HG02970 (cell line): Measurements from ENCODE around the gene NPM3.
"Not testable (repeated sequence)": the region's sequence is repeated elsewhere in the genome, so short reads cannot be mapped to it uniquely, and the experiment has no call there.

Source experiments
- ATAC-seq: cut with Tn5 transposase; IDR thresholded peaks from one replicate; pipeline ENCODE4 v1.9.1; 2021; ENCODE audit warnings: mild to moderate bottlenecking, moderate library complexity, moderate number of reproducible peaks; ENCODE audit not compliant: unreplicated experiment, low FRiP score

NPM3 gene

DNA sequence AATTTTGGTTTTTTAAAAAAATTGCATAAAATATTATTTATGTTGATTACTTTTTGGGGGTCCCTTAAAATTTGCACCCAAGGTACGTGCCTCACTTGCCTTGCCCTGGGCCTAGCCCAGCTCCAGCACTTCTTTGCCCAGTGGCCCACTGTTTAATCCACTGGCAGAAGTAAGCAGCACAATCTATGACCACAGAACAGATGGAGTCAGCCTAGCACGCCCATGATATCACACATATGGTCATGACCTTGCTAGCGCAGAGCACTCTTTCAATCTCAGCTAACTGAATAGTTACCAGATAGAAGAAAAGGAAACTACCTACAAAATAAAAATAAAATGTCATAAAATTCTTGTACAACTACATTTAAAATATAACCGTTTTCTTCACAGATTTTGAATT is 29.4 kb upstream of the NPM3 start:
- ATAC-seq, result no peak

DNA sequence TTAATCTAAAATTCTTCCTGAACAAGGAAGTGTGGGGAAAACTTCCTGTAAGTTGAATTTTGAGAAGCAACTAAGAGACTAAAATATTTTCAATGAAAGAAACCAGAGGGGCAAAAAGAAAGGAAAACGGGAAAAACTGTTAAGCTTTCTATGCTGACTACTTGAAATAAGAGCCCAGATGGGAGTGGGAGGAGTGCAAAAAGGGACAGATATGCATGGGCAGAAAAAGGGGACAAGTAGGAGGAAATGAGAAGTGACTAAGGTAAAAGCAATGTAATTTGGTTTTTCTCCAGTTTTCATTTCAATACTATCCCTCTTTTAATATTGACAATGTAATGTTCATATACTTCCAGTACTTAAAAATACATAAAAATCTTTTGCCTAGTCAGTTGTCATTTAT is 23.9 kb upstream of the NPM3 start:
- no peak for ATAC-seq

DNA sequence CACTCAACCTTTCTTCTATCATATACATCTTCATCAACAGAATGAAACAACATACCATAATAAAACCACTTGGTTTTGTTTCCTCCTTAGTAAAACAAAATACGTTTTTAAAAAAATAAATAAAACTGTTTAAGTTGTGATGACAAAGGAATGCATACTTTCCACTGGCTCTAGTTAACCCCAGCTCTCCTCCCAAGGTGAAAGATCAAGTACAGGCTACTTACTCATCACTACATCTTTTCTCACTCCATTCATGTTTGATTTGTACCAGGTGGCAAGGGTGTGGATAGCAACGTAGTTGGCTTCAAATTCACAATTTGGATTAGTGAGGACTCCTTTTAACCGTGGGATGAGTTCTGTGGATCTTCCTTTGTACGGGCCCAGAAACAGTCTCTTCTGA is 20.3 kb upstream of the NPM3 start:
- no peak for ATAC-seq

DNA sequence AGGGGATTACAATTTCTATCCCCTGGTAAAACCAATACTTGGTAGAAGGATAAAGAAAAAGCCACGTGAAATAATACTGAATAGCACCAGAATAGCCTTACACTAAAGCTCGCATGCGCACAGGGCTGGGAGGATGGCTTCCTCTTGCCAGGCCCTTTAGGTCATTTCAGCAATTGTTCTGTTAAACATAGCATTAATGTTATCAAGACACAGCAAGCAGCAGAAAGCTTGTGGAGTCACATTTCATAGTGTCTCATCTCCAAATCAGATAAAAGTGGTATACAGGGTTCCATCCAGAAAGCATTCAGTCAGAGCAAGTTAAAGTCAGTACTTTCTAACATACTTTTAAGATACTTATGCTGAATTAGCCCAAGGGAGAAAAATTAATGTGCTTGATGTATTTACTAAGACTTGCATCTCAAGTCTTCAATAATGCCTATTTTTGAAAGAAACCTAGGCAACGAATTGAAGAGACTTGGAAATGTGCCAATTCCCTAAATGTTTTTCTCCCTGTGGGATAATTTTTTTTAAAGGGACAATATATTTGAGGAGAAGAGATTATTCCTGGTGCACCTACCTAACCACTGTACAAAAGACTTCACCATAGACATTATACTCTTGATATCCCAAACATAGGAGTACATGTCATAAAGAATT is 14.3 kb upstream of the NPM3 start:
- ATAC-seq, result no peak

DNA sequence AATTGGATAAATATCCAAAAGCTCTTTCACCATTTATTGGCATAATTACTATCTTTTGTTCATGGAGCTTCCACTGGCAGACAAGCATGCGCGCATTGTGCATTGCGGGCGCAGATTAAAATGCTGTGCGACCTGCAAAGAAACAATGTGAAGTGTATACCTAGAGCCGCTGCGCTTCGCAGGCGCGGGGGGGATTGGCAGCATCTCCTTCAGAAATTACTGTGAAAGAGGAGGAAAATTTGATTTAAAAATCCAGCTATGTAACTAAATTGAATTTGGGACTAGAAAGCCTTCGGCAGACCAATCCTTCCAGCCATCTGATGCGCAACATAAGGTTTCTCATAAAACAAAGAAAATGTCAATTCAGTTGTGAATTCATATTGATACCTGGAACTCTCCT is 10.3 kb upstream of the NPM3 start:
- ATAC-seq, result no peak

DNA sequence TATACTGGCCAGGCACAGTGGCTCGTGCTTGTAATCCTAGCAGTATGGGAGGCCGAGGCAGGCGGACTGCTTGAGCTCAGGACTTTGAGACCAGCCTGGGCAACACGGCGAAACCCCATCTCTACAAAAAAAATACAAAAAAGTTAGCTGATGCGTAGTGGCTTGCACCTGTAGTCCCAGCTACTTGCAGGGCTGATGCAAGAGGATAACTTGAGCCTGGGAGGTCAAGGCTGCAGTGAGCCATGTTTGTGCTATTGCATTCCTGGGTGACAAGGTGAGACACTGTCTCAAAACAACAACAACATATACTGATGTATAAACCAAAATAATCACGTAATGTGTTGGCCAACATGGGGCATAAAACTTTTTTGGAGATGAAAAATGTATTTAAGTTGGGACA is 6.4 kb upstream of the NPM3 start:
- no peak for ATAC-seq

DNA sequence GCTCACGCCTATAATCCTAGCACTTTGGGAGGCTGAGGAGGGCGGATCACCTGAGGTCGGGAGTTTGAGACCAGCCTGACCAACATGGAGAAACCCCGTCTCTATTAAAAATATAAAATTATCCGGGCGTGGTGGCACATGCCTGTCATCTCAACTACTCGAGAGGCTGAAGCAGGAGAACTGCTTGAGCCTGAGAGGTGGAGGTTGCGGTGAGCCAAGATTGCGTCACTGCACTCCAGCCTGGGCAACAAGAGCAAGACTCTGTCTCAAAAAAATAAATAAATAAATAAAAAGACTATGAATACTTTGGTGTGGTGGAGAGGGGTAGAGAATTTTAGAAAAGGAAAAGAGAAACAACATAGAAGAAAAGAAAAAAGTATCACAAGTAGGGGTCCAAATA is 6.0 kb upstream of the NPM3 start:
- ATAC-seq, result not testable (repeated sequence)

DNA sequence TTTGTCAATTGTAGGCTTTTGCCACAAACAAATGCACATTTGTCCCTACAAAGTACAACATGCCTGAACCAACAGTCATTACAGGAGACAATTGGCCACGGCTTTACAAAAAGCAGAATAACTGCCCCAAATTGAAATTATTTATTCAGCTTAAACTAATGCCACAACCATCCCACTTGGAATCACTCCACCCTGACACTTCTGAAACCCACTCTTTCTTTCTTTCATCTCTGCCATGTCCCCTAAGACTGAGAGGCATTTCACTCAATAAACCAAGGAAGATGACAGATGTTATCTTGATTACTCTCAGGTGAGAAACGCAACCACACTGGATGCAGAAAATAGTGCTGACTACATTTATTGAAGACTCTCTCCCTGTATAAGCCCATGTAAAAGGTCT is 2.6 kb upstream of the NPM3 start:
- ATAC-seq, result no peak

DNA sequence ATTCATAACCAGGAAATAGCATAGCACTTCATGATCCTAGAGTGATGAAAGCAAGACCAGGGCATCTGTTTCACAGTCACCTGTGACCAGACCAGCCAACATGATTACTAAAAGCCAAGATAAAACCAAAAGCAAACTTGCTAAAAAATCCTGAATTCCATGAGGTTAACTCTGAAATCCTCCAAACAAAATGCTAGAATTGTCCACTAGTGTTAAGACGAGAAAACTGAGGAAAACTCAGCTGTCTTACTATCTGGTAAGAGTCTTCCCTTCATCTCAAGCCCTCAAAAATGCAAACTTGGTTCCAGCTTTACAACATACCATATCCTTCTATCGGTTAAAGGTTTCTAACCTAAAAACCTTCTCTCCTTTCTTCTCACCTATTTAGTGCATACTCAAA is 1.3 kb upstream of the NPM3 start:
- ATAC-seq, result no peak

DNA sequence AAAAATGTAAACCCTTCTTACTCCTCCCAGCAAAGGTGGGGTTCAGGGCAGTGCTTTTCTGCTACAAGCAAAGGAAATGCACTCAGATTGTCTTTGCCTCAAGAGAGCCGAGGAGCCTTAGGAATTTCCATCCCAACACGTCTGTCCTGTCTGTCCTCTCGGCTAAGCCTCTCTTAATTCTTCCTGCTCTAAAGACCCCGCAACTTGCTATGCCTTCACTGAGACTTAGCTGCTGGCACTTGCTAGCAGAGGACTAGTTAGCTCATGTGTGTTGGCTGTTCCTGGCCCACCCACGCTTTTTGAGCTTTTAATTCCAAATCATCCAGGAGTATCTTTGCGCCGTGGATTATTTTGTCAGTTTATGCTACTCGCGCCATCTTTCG is 481 bp upstream of the NPM3 start:
- no peak for ATAC-seq

DNA sequence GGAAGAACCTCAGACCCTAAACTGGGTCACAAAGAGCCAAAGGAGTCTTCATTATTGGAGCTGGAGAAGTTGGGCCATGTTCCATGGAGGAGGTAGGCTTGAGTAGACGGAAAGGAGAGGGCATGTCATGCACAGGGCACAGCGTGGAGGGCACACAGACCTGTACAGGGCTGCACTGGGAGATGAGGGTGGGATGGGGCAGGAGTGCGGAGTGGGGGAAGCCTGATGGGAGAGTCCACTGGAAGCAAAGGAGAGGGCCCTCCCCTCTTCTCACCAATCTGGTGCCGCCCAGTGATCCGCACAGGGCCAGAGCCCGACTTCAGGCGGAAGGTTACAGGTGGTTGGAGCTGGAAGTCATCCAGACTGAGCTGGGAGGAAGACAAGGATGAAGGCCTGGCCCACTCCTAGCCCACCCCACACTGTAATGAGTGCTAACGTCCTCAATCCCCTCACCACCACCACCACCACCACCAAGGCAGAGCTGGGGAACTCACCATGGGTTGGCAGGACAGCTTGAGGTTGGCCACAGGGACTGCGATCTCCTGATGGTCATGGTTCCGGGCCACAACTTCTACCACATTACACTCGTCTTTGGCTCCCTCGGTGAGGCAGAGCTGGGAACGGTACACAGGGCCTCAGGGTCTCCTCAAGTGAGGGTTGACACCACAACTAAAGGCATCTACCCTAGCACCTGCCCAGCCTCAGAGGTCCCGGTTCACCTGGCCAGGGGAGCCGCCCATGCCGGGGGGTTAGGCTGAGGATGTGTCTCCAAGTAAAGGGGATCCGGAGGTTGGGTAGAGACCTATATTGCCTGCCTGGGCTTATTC is 1.0 kb downstream of the NPM3 start:
- no peak for ATAC-seq

DNA sequence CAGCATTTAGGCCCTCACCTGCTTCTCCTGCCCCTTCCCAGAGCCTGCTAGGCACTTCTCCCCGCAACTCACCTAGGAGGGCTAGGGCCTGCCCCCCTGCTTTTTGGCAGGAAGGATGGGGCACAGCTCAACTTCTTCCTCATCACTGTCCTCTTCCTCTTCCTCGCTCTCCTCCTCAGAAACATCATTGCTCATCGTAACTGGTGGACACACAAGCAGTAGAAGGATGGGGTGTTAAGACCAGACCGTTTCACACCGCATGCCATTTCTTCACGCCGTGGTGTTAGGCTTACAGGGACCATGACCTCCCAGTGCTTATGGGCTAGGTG is 1.6 kb downstream of the NPM3 start:
- no peak for ATAC-seq

DNA sequence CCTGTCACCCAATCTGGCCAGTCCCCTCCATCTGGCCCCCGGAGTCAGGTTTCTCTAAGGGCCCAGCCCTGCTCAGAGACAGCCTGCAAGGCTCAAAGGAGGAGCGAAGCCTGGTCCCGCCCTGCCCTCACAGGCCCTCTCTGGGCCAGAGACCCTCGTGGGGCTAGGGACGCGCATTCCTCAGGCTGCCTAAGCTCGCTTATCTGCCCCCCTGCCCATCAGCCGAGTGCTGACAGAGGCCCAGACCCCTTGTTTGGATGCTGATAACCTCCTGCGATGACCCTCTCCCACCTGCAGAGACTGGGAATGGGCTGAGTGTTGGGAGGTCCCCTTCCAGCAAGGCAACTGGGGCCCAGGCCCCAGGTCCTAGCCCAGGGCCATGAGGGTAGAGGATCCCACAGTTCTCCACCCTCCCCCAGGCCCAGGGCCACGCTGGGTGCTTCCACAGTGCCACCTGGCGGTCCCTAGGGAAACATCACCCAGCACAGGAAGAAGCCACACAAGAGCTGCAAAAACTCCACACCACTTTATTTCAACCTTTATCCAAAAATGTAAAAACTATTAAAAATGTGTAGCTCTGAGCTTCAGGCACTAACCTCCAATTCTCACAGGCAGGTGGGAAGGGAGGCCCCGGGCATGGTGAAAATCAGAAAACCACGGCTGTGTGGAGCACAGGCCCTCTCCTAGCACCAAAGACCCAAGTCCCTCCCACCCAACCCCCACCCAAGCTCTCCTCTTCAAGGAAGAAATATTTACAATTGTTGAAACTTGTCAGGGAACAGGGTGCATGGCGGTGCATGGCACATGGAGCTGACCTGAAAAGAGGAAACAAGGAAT is 2.2 kb downstream of the NPM3 start:
- no peak for ATAC-seq

DNA sequence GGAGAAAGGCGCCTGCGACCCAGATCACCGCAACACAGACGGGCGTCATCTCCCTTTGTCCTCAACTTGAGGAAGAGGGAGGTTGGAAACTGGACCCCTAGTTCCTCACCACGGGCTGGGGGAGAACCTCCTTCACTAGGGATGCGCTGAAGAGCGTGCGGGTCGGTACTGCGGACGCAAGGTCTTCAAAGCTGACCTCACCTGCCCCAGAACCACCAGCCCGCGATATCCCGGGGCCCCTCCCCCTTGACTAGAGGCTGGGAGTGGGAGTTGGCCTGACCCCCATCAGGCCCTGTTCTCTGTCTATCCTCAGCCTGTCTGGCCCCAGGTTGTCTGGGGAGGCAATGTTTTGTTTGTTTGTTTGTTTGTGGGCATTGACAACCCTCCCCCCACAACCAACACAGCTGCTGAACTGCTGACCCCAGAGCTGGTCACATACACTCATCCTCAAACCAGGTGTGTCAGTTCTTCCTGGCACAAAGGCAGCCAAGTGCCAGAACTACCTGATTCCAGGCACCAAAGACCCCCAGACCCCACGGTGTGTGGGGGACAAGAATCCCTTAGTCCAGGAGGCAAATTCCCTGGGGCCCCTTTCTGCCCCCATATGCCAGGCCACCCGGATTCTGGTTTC is 2.9 kb downstream of the NPM3 start:
- no peak for ATAC-seq

DNA sequence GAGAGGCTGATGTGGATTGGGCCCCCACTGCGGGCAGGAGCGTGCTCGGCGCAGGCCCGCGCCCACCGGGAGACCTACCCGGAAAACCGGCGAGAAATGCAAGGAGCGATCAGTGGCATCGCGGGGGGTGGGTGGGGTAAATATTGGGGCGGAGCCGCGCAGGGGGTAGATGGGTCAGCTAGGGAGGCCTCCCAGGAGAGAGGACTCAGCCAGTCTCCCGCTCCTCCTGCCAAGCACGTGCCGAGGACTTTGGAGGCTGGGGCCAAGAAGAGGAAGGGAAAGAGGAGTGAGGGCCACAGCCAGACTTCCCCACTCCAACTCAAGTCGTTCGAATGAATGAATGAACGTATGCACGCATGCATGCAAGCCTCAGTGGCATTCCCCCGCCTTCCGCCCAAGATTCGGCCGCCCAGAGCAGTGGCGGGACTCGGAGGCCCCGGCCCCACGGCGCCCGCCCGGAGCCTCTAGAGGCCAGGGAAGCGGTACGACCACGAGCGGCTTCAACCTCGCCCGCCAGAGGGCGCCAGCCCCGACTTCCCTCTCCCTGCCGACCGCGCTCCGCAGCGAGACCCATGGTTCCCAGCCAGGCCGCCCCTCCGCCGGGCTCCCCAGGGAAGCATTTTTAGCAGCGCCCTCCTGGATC is 3.6 kb downstream of the NPM3 start:
- ATAC-seq, result no peak

DNA sequence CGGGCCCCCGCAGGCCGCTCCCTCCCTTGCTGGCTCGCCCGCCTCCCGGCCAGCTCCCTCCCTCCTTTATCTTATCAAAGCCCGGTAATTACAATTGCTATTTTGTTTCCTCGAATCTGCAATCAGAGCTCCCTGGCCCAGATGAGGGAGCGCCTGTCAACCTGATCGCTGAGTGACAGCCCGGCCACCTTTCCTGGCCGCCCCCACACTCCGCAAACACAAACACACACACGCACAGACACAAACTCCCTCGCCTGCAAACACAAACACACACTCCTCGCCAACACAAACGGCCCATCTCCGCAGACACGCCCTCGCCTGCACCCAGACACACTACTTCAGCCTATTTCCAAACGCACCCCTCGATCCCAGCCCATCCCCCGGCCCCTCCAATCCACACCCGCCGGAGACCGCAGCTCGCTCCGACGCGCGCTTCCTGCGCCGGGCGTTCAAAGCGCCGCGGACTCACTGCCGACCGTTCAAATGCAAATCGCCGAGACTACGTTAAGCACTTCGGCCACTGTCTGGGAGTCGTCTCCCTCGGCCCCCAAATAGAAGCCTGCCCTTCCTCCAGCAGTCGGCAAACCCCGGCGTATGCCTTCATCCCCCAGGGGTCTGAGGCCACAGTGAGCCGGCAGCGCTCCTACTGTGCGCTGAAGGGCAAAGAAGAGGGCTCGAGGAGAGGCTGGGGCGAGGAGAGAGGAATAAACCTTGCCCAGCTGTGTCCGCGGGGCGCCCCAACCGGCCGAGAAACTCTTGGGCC is 4.3 kb downstream of the NPM3 start:
- no peak for ATAC-seq

DNA sequence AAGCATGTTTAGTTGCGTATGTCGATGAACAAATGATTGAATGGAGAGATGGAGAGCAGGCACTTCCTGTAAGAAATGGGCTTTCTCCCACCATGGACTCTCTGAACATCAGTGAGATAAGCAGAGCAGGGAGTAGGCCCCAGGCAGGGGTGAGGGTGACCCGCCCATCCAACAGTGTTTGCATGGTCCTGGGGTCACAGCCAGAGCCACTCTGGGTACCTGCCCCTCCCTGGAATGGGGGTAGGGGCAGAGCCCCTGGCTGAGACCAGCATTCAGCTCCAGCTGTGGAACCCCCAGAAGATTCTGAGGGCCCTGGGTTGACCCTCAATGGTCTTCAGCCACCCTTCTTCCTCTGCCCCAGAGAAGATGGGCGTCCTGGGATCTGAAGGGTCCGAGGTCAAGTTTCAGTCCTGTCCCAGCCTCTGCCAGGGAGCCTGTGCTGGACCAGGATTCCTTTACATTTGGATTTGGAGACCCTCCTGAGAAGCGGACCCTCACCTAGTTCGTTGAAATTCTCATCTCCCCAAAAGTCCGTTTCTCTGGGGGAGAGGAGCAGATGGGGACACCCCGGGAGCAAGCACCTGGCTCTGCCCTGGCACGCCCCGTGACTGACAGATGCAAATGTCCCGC is 5.0 kb downstream of the NPM3 start:
- no peak for ATAC-seq

DNA sequence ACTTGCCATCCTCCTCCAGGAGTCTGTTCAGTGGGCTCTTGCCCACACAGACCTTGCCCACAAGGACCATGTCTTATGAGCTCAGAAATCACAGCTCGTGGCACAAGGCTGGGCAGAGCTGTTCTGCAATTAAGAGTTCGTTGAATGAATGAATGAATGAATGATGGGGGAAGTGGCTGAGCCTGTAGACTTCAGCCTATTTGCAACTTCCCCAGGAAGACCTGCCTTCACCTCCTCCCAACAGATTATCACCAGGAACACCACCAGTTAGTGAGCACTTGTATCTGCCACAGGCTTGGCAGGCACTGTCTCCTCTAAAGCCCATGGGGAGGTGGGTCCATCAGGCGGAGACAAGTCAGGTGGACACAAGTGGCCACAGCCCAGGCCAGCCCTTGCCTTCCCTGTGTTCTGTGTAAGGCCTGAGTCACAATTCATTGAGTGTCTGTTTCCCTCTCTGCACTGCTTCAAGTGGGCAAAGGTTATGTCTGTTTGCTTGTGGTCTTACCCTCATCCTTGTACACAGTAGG is 5.6 kb downstream of the NPM3 start:
- no peak for ATAC-seq

DNA sequence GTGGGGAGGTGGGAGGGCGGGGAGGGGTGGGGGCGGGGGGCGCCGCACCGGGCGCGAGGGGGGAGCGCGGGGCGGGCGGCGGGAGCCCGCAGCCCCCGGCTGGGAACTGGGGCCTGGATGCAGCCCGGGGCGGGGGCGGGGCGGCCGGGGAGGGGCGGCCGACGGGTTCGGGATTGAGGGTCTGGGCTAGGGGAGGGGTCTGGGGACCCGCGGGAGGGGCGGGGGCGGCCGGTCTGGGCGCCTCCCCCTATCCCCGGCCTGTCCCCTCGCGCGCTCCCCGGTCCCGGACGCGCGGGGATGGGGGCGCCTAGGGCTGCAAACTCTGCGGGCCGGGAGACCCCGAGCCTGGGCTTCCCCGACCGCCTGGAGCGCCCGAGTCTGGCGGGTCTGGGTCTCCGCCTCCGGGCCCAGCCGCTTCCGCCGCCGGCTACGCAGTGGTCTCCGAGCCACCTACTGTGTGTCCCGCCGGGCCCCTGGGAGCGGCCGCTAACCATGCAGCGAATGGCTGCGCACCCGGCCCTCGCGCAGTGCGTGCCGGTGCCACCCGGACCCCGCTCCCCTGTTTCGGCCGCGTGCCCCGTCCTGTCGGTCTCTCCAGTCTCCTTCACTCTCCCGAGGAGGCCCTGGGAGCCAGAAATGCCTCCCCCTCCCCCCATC is 7.0 kb downstream of the NPM3 start:
- ATAC-seq, result no peak
